Measurements from ENCODE around the gene ISYNA1.

DNA sequence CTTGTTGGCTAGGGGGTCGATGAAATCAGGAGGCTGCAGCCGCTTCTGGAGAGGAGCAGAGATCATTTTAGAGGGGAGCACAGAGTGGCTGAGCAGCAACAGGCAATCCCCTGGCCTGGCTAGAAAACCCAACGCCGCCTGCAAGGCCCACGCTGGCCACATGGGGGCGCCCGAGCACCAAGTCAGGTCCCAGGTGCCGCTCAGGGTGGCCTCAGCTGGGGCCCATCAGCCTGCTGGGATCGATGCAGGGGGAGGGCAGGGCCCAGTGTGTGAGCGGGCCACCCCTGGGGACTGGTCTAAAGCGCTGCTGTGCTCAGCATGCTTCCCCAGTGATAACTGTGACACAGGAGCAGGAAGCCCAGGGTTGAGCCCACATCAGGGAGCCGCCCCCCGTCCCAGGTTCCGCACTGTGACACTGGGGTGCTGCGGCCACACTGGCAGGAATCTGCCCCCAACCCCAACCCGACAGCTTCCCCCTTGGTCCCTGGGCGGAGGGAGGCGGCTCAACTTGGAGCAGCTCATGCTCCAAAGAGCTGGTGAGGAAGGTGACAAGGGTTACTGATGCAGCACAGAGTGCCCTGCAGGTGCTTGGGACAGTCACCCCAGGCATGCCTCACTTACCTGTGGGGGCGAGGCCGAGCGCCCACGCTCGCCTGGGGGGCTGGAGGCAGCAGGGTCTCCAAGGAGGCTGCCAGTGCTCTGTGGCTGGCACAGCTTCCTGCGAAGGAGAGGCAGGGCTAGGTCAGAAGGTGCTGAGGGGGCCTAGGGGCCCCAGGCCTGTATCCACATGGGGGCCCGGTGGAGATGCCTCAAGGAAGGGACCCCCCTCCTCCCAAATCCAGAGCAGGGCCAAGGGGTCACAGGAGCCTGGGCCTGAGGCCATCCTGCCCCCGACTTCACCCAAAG, 13.3 kb upstream of the ISYNA1 start:
- TF ChIP-seq, protein P1, sequence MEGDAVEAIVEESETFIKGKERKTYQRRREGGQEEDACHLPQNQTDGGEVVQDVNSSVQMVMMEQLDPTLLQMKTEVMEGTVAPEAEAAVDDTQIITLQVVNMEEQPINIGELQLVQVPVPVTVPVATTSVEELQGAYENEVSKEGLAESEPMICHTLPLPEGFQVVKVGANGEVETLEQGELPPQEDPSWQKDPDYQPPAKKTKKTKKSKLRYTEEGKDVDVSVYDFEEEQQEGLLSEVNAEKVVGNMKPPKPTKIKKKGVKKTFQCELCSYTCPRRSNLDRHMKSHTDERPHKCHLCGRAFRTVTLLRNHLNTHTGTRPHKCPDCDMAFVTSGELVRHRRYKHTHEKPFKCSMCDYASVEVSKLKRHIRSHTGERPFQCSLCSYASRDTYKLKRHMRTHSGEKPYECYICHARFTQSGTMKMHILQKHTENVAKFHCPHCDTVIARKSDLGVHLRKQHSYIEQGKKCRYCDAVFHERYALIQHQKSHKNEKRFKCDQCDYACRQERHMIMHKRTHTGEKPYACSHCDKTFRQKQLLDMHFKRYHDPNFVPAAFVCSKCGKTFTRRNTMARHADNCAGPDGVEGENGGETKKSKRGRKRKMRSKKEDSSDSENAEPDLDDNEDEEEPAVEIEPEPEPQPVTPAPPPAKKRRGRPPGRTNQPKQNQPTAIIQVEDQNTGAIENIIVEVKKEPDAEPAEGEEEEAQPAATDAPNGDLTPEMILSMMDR (conservative IDR thresholded peaks at IDR 0.05; ENCODE audit: low read length): peak; percentile 94
- TF ChIP-seq EZH2phosphoT487 (IDR thresholded peaks at IDR 0.05; ENCODE audit: borderline replicate concordance): no peak

Measured in Loucy (cell line).